Pons (tissue), 1 donor: ENCODE results near the gene HERC2.
A peak's percentile ranks its signal among the peaks of the same experiment; 100 is the strongest.

Source experiments
- DNase-seq: peaks from one replicate; pipeline ENCODE4 v3.0.0-alpha.2; 2016; ENCODE audit warnings: low spot score

HERC2 gene

GRCh38 chr15:28096670-28097431 is 225.1 kb downstream of the HERC2 start:
- DNase-seq: no peak

- no peak for DNase-seq
These were observed 225.6 kb downstream of the HERC2 start for GRCh38 chr15:28096411-28096669.

- DNase-seq: no peak
These were observed 227.1 kb downstream of the HERC2 start for GRCh38 chr15:28094732-28095521.

- no peak for DNase-seq
These were observed 228.0 kb downstream of the HERC2 start for GRCh38 chr15:28093752-28094535.

- DNase-seq: no peak
These were observed 230.7 kb downstream of the HERC2 start for GRCh38 chr15:28091313-28091712.

- peak; percentile 28 for DNase-seq
These were observed 235.7 kb downstream of the HERC2 start for GRCh38 chr15:28086175-28086703.

DNA sequence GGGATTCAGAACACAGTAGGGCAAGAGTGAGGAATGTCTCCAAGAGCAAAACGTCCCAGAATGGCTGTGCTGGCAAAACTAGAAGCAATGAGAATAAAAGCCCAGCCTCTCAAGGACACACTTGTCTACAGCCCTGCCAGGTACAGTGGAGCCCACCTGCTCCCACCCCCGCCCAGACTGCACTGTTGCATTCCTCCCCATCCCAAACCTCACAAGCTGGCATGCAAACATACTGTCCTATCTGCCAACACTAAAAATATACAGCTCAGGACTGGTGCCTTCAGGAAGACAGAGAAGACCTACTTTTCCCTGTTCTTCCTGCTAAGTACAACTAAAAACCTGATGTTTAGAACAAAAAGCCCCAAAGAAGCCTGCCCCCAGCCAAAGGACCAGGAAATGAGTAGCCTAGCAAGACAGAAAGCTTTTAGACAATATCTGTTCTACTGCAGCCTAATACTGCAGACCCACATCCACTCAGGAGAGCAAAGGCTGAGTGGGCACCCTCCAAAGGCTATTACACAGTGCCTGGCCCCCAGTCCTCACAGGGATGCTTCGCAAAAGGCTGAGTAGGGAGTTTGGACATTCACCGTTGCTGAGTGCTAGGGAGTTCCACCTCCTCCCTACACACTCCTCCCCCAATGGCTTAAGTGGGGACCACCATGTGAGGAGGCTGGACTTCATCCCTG is 236.3 kb downstream of the HERC2 start:
- DNase-seq: no peak

DNA sequence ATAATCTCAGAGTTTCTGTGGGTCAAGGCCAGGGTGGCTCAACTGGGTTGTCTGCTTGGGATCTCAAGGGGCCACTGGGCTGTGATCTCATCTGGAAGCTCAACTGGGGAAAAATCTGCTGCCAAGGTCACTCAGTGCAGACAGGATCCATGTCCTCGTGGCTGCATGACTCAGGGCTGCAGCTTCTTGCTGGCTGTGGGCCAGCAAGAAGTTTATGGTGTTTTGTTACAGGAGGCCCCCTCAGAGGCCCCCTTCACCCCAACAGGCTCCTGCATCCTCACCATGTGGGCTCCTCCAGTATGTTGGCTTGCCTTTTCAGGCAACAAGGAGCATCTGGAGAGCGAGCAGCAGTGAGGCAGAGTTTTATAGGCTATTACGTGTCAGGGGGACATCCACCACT is 237.4 kb downstream of the HERC2 start:
- DNase-seq: no peak

GRCh38 chr15:28082891-28083684 is 238.9 kb downstream of the HERC2 start:
- DNase-seq: no peak

GRCh38 chr15:28081594-28081993 is 240.4 kb downstream of the HERC2 start:
- no peak for DNase-seq

GRCh38 chr15:28080386-28080785 is 241.6 kb downstream of the HERC2 start:
- no peak for DNase-seq

GRCh38 chr15:28079313-28079969 is 242.5 kb downstream of the HERC2 start:
- DNase-seq: no peak

DNA sequence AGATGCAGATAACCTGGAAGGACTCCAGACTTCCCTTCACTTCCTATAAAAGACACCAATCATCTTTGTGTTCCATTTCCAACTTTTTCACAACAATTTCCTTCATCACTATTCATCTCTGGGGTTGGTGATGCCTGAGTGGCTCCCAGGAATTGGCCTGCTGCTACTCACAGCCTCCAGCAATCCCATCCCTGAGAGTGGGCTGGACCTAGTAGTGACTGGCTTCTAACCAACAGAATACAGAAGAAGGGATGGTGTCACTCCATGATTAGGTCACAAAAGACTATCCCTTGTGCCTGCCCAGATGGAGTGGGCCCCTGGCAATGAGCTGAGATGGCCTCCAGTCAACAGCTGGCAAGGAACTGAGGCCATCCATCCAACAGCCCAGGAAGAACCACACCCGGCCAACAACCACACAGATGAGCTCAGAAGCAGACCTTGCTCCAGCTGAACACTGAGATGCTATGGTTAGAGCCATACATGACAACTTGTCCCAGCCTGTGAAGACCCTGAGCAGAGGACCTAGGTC is 243.7 kb downstream of the HERC2 start:
- no peak for DNase-seq

GRCh38 chr15:28075573-28075972 is 246.4 kb downstream of the HERC2 start:
- DNase-seq: peak; percentile 26

DNA sequence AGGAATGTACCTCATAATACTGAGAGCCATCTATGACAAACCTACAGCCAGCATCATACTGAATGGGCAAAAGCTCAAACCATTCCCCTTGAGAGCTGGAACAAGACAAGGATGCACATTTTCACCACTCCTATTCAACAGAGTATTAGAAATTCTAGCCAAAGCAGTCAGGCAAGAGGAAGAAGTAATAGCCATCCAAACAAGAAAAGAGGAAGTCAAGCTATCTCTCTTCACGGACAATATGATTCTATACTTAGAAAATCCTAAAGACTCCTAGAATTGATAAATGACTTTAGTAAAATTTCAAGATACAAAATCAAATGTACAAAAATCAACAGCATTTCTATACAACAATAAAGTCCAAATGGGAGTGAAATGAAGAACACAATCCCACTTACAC is 253.0 kb downstream of the HERC2 start:
- DNase-seq: no peak

DNA sequence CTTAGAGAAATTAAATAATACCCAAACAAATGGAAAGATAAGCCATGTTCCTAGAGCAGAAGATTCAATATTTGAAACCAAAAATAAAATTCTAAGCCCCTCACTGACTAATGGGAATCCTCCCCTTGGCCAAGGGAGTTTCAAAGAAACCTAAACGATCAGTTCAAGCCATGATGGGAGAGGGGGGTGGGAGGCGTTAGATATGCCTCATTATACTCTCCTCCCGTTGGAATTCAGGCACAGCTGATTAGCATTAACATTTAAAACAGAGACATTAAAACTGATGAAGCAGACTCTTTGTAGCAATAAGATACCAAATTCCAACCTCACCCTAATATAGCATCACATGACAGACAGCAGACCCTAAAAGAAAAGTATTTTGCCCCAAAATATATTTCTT is 255.7 kb downstream of the HERC2 start:
- DNase-seq: no peak
